CD4-positive, alpha-beta T cell treated with Interleukin-6 at 100 ng/mL for 8 hours (primary cell): Measurements from ENCODE around the gene PTPRJ.
"Not testable (repeated sequence)": the region's sequence is repeated elsewhere in the genome, so short reads cannot be mapped to it uniquely, and the experiment has no call there.

Experiments
- DNase-seq: peaks from one replicate; pipeline ENCODE4 v3.0.0-alpha.2; 2020; ENCODE audit warnings: mixed read lengths, low spot score

Gene PTPRJ

GRCh38 chr11:47980088-47980906 lies at the start of gene PTPRJ:
Gene PTPRJ (plus strand): TSS chr11:47980559. CDS start chr11:47980913, 354 bp downstream.
- DNase-seq: peak; percentile 48

GRCh38 chr11:47932544-47932943 lies 47.8 kb upstream of the PTPRJ start:
- DNase-seq: no peak

- not testable (repeated sequence) for DNase-seq
Observed at GRCh38 chr11:47933797-47934196, 46.6 kb upstream of the PTPRJ start.

- no peak for DNase-seq
Observed at GRCh38 chr11:47938791-47939560, 41.4 kb upstream of the PTPRJ start.

GRCh38 chr11:47940904-47941649 lies 39.3 kb upstream of the PTPRJ start:
- no peak for DNase-seq

GRCh38 chr11:47941907-47942558 lies 38.3 kb upstream of the PTPRJ start:
- DNase-seq: no peak

GRCh38 chr11:47943721-47944586 lies 36.4 kb upstream of the PTPRJ start:
- DNase-seq: no peak

- DNase-seq: no peak
Observed at GRCh38 chr11:47944632-47945031, 35.7 kb upstream of the PTPRJ start.

- DNase-seq: no peak
Observed at GRCh38 chr11:47946682-47947559, 33.4 kb upstream of the PTPRJ start.

- DNase-seq: no peak
Observed at GRCh38 chr11:47948137-47948536, 32.2 kb upstream of the PTPRJ start.

- DNase-seq: not testable (repeated sequence)
Observed at GRCh38 chr11:47949001-47949675, 31.2 kb upstream of the PTPRJ start.

GRCh38 chr11:47950396-47950795 lies 30.0 kb upstream of the PTPRJ start:
- peak; percentile 64 for DNase-seq

- not testable (repeated sequence) for DNase-seq
Observed at GRCh38 chr11:47951504-47951903, 28.9 kb upstream of the PTPRJ start.

GRCh38 chr11:47955061-47955755 lies 25.2 kb upstream of the PTPRJ start:
- peak; percentile 17 for DNase-seq

- no peak for DNase-seq
Observed at GRCh38 chr11:47960015-47960414, 20.3 kb upstream of the PTPRJ start.

GRCh38 chr11:47961383-47961782 lies 19.0 kb upstream of the PTPRJ start:
- no peak for DNase-seq

GRCh38 chr11:47964546-47964945 lies 15.8 kb upstream of the PTPRJ start:
- no peak for DNase-seq
